Mesendoderm (in vitro differentiated cells): ENCODE data around the gene DISC1.
"Not testable (repeated sequence)": the region's sequence is repeated elsewhere in the genome, so short reads cannot be mapped to it uniquely, and the experiment has no call there.

Experiments
- DNase-seq: peaks from one replicate; pipeline ENCODE4 v3.0.0; 2013
- H2AK5ac ChIP-seq: 2 replicates; pipeline ENCODE4 v1.6.1; 2013; ENCODE audit warnings: low read length, inconsistent platforms
- H2BK120ac ChIP-seq: 2 replicates; pipeline ENCODE4 v1.6.1; 2013; ENCODE audit warnings: low read depth, mild to moderate bottlenecking, low read length, moderate library complexity, mixed read lengths
- H2BK15ac ChIP-seq: replicated peaks from 2 replicates; pipeline ENCODE4 v1.6.1; 2013; ENCODE audit warnings: low read depth, mild to moderate bottlenecking, moderate library complexity
- H2BK5ac ChIP-seq: 2 replicates; pipeline ENCODE4 v1.6.1; 2013; ENCODE audit warnings: low read length, inconsistent platforms
- H3K18ac ChIP-seq: 2 replicates; pipeline ENCODE4 v1.6.1; 2013; ENCODE audit warnings: mild to moderate bottlenecking, low read length, mixed read lengths
- H3K23ac ChIP-seq: one replicate; pipeline ENCODE4 v1.6.1; 2013; ENCODE audit warnings: low read length
- H3K27ac ChIP-seq: 2 replicates; pipeline ENCODE4 v1.5.1; 2013; ENCODE audit warnings: low read depth, mild to moderate bottlenecking, inconsistent platforms, low read length, moderate library complexity
- H3K27me3 ChIP-seq: 2 replicates; pipeline ENCODE4 v1.6.1; 2013; ENCODE audit warnings: low read length, control low read depth, mild to moderate bottlenecking, inconsistent platforms; ENCODE audit not compliant: insufficient read depth, poor library complexity
- H3K36me3 ChIP-seq: 2 replicates; pipeline ENCODE4 v1.6.1; 2013; ENCODE audit warnings: low read length, inconsistent platforms; ENCODE audit not compliant: control insufficient read depth, insufficient read depth
- H3K4ac ChIP-seq: one replicate; pipeline ENCODE4 v1.6.1; 2013; ENCODE audit warnings: low read depth, mild to moderate bottlenecking, low read length, moderate library complexity
- H3K4me1 ChIP-seq: 2 replicates; pipeline ENCODE4 v1.6.1; 2013; ENCODE audit warnings: low read depth, low read length, inconsistent platforms; ENCODE audit not compliant: control insufficient read depth
- H3K4me2 ChIP-seq: 2 replicates; pipeline ENCODE4 v1.6.1; 2013; ENCODE audit warnings: low read length
- H3K4me3 ChIP-seq: 2 replicates; pipeline ENCODE4 v1.5.1; 2013; ENCODE audit warnings: mild to moderate bottlenecking, low read length
- H3K56ac ChIP-seq: one replicate; pipeline ENCODE4 v1.6.1; 2013; ENCODE audit warnings: low read length
- H3K79me1 ChIP-seq: 2 replicates; pipeline ENCODE4 v1.6.1; 2013; ENCODE audit warnings: low read length, inconsistent platforms
- H3K79me2 ChIP-seq: 2 replicates; pipeline ENCODE4 v1.6.1; 2013; ENCODE audit warnings: mild to moderate bottlenecking, low read length; ENCODE audit not compliant: control insufficient read depth, insufficient read depth
- H3K9ac ChIP-seq: 2 replicates; pipeline ENCODE4 v1.6.1; 2013; ENCODE audit warnings: low read length, inconsistent platforms
- H4K5ac ChIP-seq: one replicate; pipeline ENCODE4 v1.6.1; 2013; ENCODE audit warnings: low read length
- H4K8ac ChIP-seq: one replicate; pipeline ENCODE4 v1.6.1; 2013; ENCODE audit warnings: low read depth, mild to moderate bottlenecking, control low read depth, low read length, moderate library complexity
- WGBS: extraction: QIAGEN DNeasy Blood & Tissue Kit; methylation state at CpG from one replicate; pipeline ENCODE4 v1.1.7; 2013; ENCODE audit warnings: low lambda C conversion rate, missing lambda C conversion rate; ENCODE audit not compliant: insufficient coverage; ENCODE audit errors: extremely low coverage; 5-methylcytosine and 5-hydroxymethylcytosine counted together

Gene DISC1

GRCh38 chr1:231645634-231646033, 19.0 kb downstream of the DISC1 start:
- H4K5ac ChIP-seq, H4K8ac ChIP-seq, H2BK120ac ChIP-seq, H3K23ac ChIP-seq, H3K79me1 ChIP-seq, H3K4me1 ChIP-seq, H2AK5ac ChIP-seq, H3K9ac ChIP-seq, H3K79me2 ChIP-seq, H3K18ac ChIP-seq, H3K4ac ChIP-seq, H3K36me3 ChIP-seq, H3K56ac ChIP-seq, H3K27ac ChIP-seq, H3K27me3 ChIP-seq, H3K4me3 ChIP-seq, H3K4me2 ChIP-seq, DNase-seq, H2BK15ac ChIP-seq, H2BK5ac ChIP-seq: not testable (repeated sequence)
- no CpG with 5 or more reads among the region's 6 CpGs for WGBS

DNA sequence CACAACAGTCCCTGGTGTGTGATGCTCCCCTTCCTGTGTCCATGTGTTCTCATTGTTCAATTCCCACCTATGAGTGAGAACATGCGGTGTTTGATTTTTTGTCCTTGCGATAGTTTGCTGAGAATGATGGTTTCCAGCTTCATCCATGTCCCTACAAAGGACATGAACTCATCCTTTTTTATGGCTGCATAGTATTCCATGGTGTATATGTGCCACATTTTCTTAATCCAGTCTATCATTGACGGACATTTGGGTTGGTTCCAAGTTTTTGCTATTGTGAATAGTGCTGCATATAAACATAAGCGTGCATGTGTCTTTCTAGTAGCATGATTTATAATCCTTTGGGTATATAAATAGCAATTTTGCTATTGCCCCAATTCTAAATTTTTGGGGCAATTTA, 19.6 kb downstream of the DISC1 start:
- WGBS, result no CpG with 5 or more reads among the region's 4 CpGs
- H2AK5ac ChIP-seq, H3K23ac ChIP-seq, H3K27ac ChIP-seq, H2BK15ac ChIP-seq, H4K5ac ChIP-seq, H3K18ac ChIP-seq, H3K4ac ChIP-seq, H3K4me1 ChIP-seq, H2BK120ac ChIP-seq, H3K79me1 ChIP-seq, H3K9ac ChIP-seq, H3K4me3 ChIP-seq, H3K79me2 ChIP-seq, H3K36me3 ChIP-seq, H3K56ac ChIP-seq, H3K4me2 ChIP-seq, H4K8ac ChIP-seq, H2BK5ac ChIP-seq, H3K27me3 ChIP-seq, DNase-seq: not testable (repeated sequence)

GRCh38 chr1:231651621-231652260, 25.2 kb downstream of the DISC1 start:
- H3K27ac ChIP-seq, DNase-seq: not testable (repeated sequence)
- no CpG with 5 or more reads among the region's 10 CpGs for WGBS

DNA sequence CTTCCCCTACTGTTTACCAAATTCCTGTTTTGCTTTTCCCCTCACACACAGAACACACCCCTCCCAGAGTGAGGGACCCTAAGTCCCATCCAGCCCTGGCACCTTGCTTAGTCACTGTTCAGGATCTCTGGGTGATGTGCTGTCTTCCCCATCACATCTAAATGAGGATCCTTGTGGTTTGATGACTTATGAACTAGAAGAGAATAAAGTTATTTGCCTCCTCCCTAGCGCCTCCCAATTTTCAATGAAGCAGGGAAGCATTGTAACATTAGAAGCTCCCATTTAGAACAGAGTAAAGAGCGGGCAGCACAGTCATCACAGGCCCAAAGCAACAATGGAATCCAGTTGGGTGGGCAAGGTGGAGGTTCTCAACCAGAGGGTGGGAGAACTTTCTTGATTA, 27.0 kb downstream of the DISC1 start:
- Histone ChIP-seq H3K27ac (no peak overlapping the region), H4K8ac (no peak overlapping the region), H4K5ac (no peak overlapping the region), H3K4me3 (no peak overlapping the region), H3K79me2 (no peaks in the 10 kb centered on the region), H3K9ac (no peak overlapping the region), H2BK15ac (no peak overlapping the region), H3K56ac (no peak overlapping the region), H3K79me1 (no peaks in the 10 kb centered on the region), H3K36me3 (no peaks in the 10 kb centered on the region), H3K18ac (no peak overlapping the region), H3K4ac (no peak overlapping the region), H3K27me3 (no peaks in the 10 kb centered on the region), H2AK5ac (no peak overlapping the region), H2BK120ac (no peak overlapping the region), H3K4me2 (no peak overlapping the region), H3K4me1 (no peaks in the 10 kb centered on the region), H2BK5ac (no peak overlapping the region), H3K23ac (no peak overlapping the region)
- no peak for DNase-seq
- no CpG with 5 or more reads among the region's 2 CpGs for WGBS

More at GRCh38 chr1:231651621-231652260, 25.2 kb downstream of the DISC1 start:
- not testable (repeated sequence) for H2BK5ac ChIP-seq, H3K27me3 ChIP-seq, H3K56ac ChIP-seq, H2BK15ac ChIP-seq, H3K9ac ChIP-seq, H3K4me2 ChIP-seq, H2BK120ac ChIP-seq, H4K5ac ChIP-seq, H3K79me1 ChIP-seq, H3K4me3 ChIP-seq, H2AK5ac ChIP-seq, H3K23ac ChIP-seq, H3K4me1 ChIP-seq, H3K79me2 ChIP-seq, H4K8ac ChIP-seq, H3K36me3 ChIP-seq, H3K18ac ChIP-seq, H3K4ac ChIP-seq

DNA sequence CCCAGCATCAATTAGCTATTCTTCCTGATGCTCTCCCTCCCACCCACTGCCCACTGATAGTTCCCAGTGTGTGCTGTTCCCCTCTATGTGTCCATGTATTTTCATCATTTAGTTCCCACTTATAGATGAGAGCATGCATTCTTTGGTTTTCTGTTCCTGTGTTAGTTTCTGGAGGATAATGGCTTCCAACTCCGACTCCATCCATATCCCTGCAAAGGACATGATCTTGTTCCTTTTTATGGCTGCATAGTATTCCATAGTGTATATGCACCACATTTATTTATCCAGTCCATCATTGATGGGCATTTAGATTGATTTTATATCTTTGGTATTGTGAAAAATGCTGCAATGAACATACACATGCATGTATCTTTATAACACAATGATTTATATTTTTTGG, 30.2 kb downstream of the DISC1 start:
- no CpG with 5 or more reads among the region's 1 CpG for WGBS
- no peak for DNase-seq
- no peaks in the 10 kb centered on the region for H3K4me1 ChIP-seq

DNA sequence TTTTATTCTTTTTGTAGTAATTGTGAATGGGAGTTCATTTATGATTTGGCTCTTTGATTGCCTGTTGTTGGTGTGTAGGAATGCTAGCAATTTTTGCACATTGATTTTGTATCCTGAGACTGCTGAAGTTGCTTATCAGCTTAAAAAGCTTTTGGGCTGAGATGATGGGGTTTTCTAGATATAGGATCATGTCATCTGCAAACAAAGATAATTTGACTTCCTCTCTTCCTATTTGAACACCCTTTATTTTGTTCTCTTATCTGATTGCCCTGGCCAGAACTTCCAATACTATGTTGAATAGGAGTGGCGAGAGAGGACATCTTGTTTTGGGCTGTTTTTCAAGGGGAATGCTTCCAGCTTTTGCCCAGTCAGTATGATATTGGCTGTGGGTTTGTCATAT, 31.6 kb downstream of the DISC1 start:
- H3K4me3 ChIP-seq, H3K79me1 ChIP-seq, H3K79me2 ChIP-seq, H4K8ac ChIP-seq, H2BK15ac ChIP-seq, H3K27ac ChIP-seq, H4K5ac ChIP-seq, H3K56ac ChIP-seq, H3K23ac ChIP-seq, H2AK5ac ChIP-seq, DNase-seq, H3K27me3 ChIP-seq, H3K18ac ChIP-seq, H3K4me2 ChIP-seq, H3K36me3 ChIP-seq, H2BK5ac ChIP-seq, H2BK120ac ChIP-seq, H3K4me1 ChIP-seq, H3K4ac ChIP-seq, H3K9ac ChIP-seq: not testable (repeated sequence)
- no CpG with 5 or more reads among the region's 1 CpG for WGBS

More for the DNA sequence above, 30.2 kb downstream of the DISC1 start:
- no peak overlapping the region for H2BK5ac ChIP-seq
- H2AK5ac ChIP-seq, result no peak overlapping the region
- no peak overlapping the region for H2BK15ac ChIP-seq
- no peak overlapping the region for H3K4me3 ChIP-seq
- no peaks in the 10 kb centered on the region for H3K27me3 ChIP-seq
- H3K23ac ChIP-seq, result no peak overlapping the region
- H4K5ac ChIP-seq, result no peak overlapping the region
- no peak overlapping the region for H3K4ac ChIP-seq
- H3K79me2 ChIP-seq, result no peaks in the 10 kb centered on the region
- H3K36me3 ChIP-seq, result no peaks in the 10 kb centered on the region
- H4K8ac ChIP-seq, result no peak overlapping the region
- no peak overlapping the region for H3K56ac ChIP-seq
- H3K9ac ChIP-seq, result no peak overlapping the region
- H2BK120ac ChIP-seq, result no peak overlapping the region
- H3K27ac ChIP-seq, result no peak overlapping the region
- no peak overlapping the region for H3K18ac ChIP-seq
- H3K79me1 ChIP-seq, result no peaks in the 10 kb centered on the region
- H3K4me2 ChIP-seq, result no peak overlapping the region
